Neural cell (in vitro differentiated cells): ENCODE results near the gene CBR3. TPM values are rescaled to one million over a fixed set of nuclear protein-coding genes. Genes with fewer than 3 reads are reported as not detected.

Experiments used
- H2AFZ ChIP-seq: fragments of 200-600, 300-800 bp; sonication (generic), shearing (Covaris generic); 2 replicates; pipeline ENCODE4 v1.6.0; 2014; ENCODE audit warnings: low read depth, mild to moderate bottlenecking, antibody characterized with exemption, low read length, moderate library complexity
- H3F3A ChIP-seq: fragments of 200-600 bp; shearing (Covaris generic); 2 replicates; pipeline ENCODE4 v1.6.1; 2016; ENCODE audit warnings: mild to moderate bottlenecking, moderate library complexity, mixed read lengths, antibody characterized with exemption, low read length; ENCODE audit not compliant: insufficient read depth, poor library complexity, severe bottlenecking
- H3K27ac ChIP-seq: fragments of 200-600, 300-800 bp; sonication (generic), shearing (Covaris generic); 2 replicates; pipeline ENCODE4 v1.5.1; 2014; ENCODE audit warnings: mild to moderate bottlenecking, low read length, moderate library complexity
- H3K27me3 ChIP-seq: fragments of 300-800, 200-600 bp; sonication (generic), shearing (Covaris generic); 2 replicates; pipeline ENCODE4 v1.6.0; 2014; ENCODE audit warnings: mild to moderate bottlenecking, low read depth, low read length, moderate library complexity; ENCODE audit not compliant: insufficient read depth
- H3K36me3 ChIP-seq: fragments of 300-800, 200-600 bp; sonication (generic), shearing (Covaris generic); 2 replicates; pipeline ENCODE4 v1.5.1; 2014; ENCODE audit warnings: mild to moderate bottlenecking, antibody characterized with exemption, low read length, moderate library complexity; ENCODE audit not compliant: insufficient read depth
- H3K4me2 ChIP-seq: fragments of 300-800, 200-600 bp; sonication (generic), shearing (Covaris generic); 2 replicates; pipeline ENCODE4 v1.6.0; 2014; ENCODE audit warnings: mild to moderate bottlenecking, low read length
- H3K4me3 ChIP-seq: fragments of 300-800, 200-600 bp; sonication (generic), shearing (Covaris generic); 2 replicates; pipeline ENCODE4 v1.5.1; 2014; ENCODE audit warnings: mild to moderate bottlenecking, low read length, moderate library complexity
- H3K79me2 ChIP-seq: fragments of 200-600 bp; shearing (Covaris generic); replicated peaks from 2 replicates; pipeline ENCODE4 v1.6.0; 2014; ENCODE audit warnings: mild to moderate bottlenecking, low read length, moderate library complexity; ENCODE audit not compliant: insufficient read depth
- H3K9ac ChIP-seq: fragments of 300-800, 200-600 bp; sonication (generic), shearing (Covaris generic); 2 replicates; pipeline ENCODE4 v1.6.1; 2016; ENCODE audit warnings: mild to moderate bottlenecking, low read length, mixed read lengths
- H3K9me2 ChIP-seq: fragments of 200-600 bp; shearing (Covaris generic); 2 replicates; pipeline ENCODE4 v1.6.1; 2016; ENCODE audit warnings: mild to moderate bottlenecking, low read length, mixed read lengths; ENCODE audit not compliant: insufficient read depth
- H3K9me3 ChIP-seq: fragments of 200-600, 300-800 bp; sonication (generic), shearing (Covaris generic); 2 replicates; pipeline ENCODE4 v1.6.1; 2016; ENCODE audit warnings: mild to moderate bottlenecking, mixed run types, low read length, moderate library complexity, mixed read lengths
- H4K20me1 ChIP-seq: fragments of 200-600 bp; shearing (Covaris generic); 2 replicates; pipeline ENCODE4 v1.6.1; 2016; ENCODE audit warnings: mild to moderate bottlenecking, mixed run types; ENCODE audit not compliant: insufficient read depth
- CTCF ChIP-seq: fragments of 450-650 bp; IDR thresholded peaks from 2 replicates; pipeline ENCODE4 v1.5.1; 2014; ENCODE audit warnings: antibody characterized with exemption, mild to moderate bottlenecking, moderate library complexity; ENCODE audit not compliant: poor library complexity, severe bottlenecking
- EP300 ChIP-seq: fragments of 450-650 bp; conservative IDR thresholded peaks from 2 replicates; pipeline ENCODE4 v1.6.1; 2014; ENCODE audit warnings: antibody characterized with exemption, mild to moderate bottlenecking, moderate library complexity; ENCODE audit not compliant: poor library complexity, severe bottlenecking
- EZH2 ChIP-seq: fragments of 200-600, 300-800 bp; shearing (Covaris generic), sonication (generic); IDR thresholded peaks from 2 replicates; pipeline ENCODE4 v1.6.1; 2014; ENCODE audit warnings: antibody characterized with exemption, low read length, borderline replicate concordance, mild to moderate bottlenecking; ENCODE audit not compliant: insufficient read depth, poor library complexity, severe bottlenecking
- MXI1 ChIP-seq: fragments of 450-650 bp; conservative IDR thresholded peaks from 2 replicates; pipeline ENCODE4 v1.6.1; 2014; ENCODE audit warnings: antibody characterized with exemption, mild to moderate bottlenecking; ENCODE audit not compliant: poor library complexity, severe bottlenecking
- POLR2AphosphoS5 ChIP-seq: IDR thresholded peaks from 2 replicates; pipeline ENCODE4 v1.6.1; 2012
- RAD21 ChIP-seq: fragments of 450-650 bp; conservative IDR thresholded peaks from 2 replicates; pipeline ENCODE4 v1.6.1; 2014; ENCODE audit warnings: antibody characterized with exemption, mild to moderate bottlenecking, moderate library complexity
- REST ChIP-seq: IDR thresholded peaks from 2 replicates; pipeline ENCODE4 v1.6.1; 2012; ENCODE audit warnings: borderline replicate concordance
- SMC3 ChIP-seq: fragments of 450-650 bp; conservative IDR thresholded peaks from 2 replicates; pipeline ENCODE4 v1.6.1; 2014; ENCODE audit warnings: antibody characterized with exemption, mild to moderate bottlenecking, moderate library complexity; ENCODE audit not compliant: poor library complexity
- TAF1 ChIP-seq: IDR thresholded peaks from 2 replicates; pipeline ENCODE4 v1.6.1; 2012; ENCODE audit warnings: low read depth
- polyA plus RNA-seq: library from polyadenylated mRNA; depleted of rRNA; stranded (reverse); fragments of >200 nt; gene quantifications from 2 replicates; pipeline ENCODE4 v1.2.3, GENCODE V29; 2014

The CBR3 gene
- polyA plus RNA-seq, 1 donor from 2014 or later, result not detected

- Histone ChIP-seq H3K79me2 (no peaks in the 10 kb centered on the region), H3K27me3 (no peaks in the 10 kb centered on the region)
Measured at GRCh38 chr21:36122977-36123376, 11.9 kb upstream of the CBR3 start.

GRCh38 chr21:36124395-36124794 lies 10.5 kb upstream of the CBR3 start:
- no peaks in the 10 kb centered on the region for H3K9me2 ChIP-seq
- no peak overlapping the region for H3K4me2 ChIP-seq
- H2AFZ ChIP-seq, result no peak overlapping the region
- H3K36me3 ChIP-seq, result no peaks in the 10 kb centered on the region
- no peaks in the 10 kb centered on the region for H4K20me1 ChIP-seq
- H3K27me3 ChIP-seq, result peaks cover 3% of the 10 kb centered on the region
- no peaks in the 10 kb centered on the region for H3F3A ChIP-seq
- no peak for TF ChIP-seq SMC3
- no peak for TF ChIP-seq POLR2AphosphoS5
- no peak for TF ChIP-seq EZH2
- TF ChIP-seq MXI1, result no peak
- no peak for TF ChIP-seq EP300
- H3K9ac ChIP-seq, result no peak overlapping the region
- no peaks in the 10 kb centered on the region for H3K9me3 ChIP-seq
- no peak overlapping the region for H3K4me3 ChIP-seq
- no peak overlapping the region for H3K27ac ChIP-seq
- no peaks in the 10 kb centered on the region for H3K79me2 ChIP-seq

More at GRCh38 chr21:36122977-36123376, 11.9 kb upstream of the CBR3 start:
- no peak overlapping the region for H3K4me3 ChIP-seq
- no peaks in the 10 kb centered on the region for H3F3A ChIP-seq
- no peak overlapping the region for H3K27ac ChIP-seq
- no peak overlapping the region for H2AFZ ChIP-seq
- no peak for TF ChIP-seq EP300
- no peak for TF ChIP-seq POLR2AphosphoS5
- TF ChIP-seq TAF1, result no peak
- TF ChIP-seq RAD21, result no peak
- TF ChIP-seq MXI1, result no peak
- no peak for TF ChIP-seq EZH2
- no peak for TF ChIP-seq SMC3
- TF ChIP-seq REST, result no peak
- TF ChIP-seq CTCF, result no peak
- H3K4me2 ChIP-seq, result no peak overlapping the region
- no peaks in the 10 kb centered on the region for H3K36me3 ChIP-seq
- no peaks in the 10 kb centered on the region for H3K9me2 ChIP-seq
- no peaks in the 10 kb centered on the region for H3K9me3 ChIP-seq
- no peak overlapping the region for H3K9ac ChIP-seq
- no peaks in the 10 kb centered on the region for H4K20me1 ChIP-seq
